ENCODE results near the gene CRAT. TPM values are rescaled to one million over a fixed set of nuclear protein-coding genes. Genes with fewer than 3 reads are reported as not detected.
"Not testable (repeated sequence)": the region's sequence is repeated elsewhere in the genome, so short reads cannot be mapped to it uniquely, and the experiment has no call there.

CRAT gene
- total RNA-seq, 1 donor from 2014 or later, result 34.0 TPM

DNA sequence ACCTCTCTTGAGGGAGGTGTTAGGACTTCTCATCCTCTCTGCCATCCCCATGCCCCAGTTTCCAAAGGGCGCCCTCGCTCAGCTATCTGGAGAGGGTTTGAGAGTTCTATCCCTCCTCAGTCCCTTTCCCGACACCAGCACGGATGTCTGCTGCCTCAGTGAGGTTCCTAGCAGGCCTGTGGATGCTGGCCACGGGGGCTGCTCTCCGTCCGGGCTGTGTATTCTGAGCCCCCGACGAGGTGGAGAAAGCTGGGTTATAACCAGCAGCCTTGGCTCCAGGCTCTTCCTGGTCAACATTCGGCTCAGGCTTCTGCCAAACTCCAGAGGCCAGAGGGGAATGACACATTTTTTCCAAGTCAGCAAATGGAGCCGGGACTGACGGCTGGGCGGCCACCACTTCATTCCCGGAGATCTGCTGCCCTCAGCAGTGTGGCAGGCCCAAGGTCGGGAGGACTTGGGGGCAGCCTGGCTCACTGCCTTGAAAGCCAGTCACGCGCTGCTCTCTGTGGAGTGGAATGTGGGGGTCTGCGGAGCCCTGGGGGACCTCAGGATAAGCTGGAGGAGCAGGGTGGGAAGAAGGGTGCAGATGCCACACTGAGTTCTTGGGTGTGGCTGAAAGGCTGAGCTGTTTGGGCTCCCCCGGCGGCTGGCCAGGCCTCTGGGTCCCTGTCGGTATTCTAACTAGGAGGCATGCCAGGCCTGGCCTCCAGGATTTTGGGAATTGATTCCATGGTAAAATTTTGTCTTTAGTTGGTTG is 28.1 kb upstream of the CRAT start:
- peak; percentile 74 for DNase-seq

DNA sequence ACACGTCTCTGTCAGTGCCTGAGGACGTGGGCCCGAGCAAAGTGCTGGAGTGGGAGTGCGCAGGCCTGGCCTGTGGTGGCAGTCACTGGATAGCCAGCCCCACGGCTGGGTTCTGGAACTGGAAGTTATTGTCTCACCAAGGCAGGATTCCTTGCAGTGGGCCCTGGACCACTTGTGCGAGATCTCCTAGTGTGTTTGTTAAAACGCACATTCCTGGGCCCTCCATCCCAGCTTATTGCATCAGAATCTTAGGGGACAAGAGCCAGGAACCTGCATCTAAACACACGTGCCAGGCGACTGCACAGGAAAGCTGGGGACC is 27.5 kb upstream of the CRAT start:
- DNase-seq, result no peak

DNA sequence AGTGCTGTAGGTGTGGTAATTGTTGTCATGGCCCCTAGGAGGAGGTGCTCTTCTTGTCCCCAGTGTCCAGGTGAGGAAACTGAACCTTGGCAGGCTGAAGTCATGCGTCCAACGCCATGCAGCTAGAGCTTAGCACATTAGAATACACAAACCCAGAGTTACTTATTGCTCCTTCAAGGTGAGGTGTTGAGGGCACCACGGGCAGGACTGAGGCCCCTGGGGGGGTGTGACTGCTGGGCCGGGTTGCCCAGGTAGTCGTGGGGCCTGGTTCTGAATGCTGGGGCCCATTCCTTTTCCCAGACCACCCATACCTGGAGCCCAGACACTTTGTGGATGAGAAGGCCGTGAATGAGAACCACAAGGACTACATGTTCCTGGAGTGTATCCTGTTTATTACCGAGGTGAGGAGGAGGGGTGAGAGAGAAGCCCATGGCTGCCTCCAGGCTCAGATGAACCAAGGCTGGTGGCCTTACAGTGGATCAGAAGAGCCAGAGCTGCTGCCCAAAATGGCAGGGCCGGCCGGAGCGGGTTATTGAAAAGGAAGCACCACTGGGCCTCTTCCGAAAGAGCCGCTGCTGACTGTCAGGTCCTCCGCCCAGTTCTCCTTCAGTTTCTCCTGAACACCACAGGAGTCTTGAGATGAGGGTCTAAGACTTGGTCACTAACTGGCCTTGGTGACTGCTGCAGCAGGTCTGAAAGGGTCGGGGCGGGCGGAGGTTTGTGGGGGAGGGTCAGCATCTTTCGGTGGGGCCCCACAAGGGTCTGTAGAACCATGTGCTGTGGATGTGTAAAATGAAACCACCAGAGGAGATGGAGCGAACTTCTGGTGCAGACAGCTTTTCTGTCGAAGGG is 26.9 kb upstream of the CRAT start:
- no peak for DNase-seq

DNA sequence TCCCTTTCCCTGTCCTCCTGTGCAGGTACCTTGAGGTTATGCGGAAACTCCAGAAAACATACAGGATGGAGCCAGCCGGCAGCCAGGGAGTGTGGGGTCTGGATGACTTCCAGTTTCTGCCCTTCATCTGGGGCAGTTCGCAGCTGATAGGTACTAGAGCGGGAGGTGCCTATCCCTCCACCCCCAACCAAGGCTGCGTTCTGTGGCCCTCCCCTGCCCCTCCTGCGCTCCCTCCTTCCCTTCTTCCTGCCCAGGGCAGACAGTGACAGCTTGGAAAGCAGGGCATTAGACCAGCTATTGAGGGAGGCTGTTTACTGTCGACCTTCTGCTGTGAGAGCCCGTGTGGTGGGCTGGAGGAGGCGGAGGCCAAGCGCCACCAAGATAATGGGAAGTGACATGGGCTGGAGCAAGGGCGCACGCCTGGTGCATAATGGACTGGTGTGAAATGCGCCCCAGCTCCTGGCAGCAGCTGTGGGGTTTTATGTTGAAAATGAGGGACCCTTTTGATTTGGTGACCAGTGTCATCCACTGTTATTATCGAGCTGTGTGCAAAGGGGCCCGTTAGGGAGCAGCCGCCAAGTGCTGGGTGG is 25.9 kb upstream of the CRAT start:
- no peak for DNase-seq

DNA sequence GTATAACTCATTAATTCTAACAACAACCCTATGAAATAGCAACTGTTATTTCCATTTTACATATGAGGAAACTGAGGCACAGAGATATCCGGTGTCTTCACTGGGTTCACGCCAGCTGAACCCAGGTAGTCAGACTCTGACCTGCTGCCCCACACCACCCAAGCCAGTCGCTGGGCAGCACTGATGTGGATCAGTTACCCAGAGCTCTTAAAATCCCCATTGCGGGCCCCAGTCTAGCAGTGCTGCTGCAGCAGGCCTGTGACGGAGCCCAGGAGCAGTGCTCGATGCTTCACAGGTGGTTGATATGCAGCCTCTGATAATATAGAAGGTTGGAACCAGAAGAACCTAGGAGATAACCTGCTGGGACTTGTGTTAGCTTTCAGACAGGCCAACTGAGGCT is 24.9 kb upstream of the CRAT start:
- no peak for DNase-seq

DNA sequence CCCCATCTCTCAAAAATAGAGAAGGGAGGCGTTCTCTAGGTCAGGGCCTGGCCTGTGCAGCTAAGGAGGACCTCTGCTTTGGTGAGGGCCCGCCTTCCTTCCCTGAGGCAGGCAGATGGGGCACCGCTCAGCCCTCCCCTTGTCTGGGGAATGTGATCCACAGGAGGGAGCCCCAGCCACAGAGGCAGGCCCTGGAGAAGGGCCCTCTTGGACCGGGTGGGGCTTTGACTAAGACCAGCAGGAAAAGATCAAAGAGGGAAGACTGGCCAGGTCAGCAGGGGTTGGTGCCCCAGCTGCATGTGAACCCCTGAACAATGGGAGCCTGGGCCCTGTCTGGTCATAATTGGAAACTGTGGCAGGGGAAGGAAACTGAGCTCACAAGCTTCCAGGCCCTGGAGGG is 22.5 kb upstream of the CRAT start:
- DNase-seq, result no peak

DNA sequence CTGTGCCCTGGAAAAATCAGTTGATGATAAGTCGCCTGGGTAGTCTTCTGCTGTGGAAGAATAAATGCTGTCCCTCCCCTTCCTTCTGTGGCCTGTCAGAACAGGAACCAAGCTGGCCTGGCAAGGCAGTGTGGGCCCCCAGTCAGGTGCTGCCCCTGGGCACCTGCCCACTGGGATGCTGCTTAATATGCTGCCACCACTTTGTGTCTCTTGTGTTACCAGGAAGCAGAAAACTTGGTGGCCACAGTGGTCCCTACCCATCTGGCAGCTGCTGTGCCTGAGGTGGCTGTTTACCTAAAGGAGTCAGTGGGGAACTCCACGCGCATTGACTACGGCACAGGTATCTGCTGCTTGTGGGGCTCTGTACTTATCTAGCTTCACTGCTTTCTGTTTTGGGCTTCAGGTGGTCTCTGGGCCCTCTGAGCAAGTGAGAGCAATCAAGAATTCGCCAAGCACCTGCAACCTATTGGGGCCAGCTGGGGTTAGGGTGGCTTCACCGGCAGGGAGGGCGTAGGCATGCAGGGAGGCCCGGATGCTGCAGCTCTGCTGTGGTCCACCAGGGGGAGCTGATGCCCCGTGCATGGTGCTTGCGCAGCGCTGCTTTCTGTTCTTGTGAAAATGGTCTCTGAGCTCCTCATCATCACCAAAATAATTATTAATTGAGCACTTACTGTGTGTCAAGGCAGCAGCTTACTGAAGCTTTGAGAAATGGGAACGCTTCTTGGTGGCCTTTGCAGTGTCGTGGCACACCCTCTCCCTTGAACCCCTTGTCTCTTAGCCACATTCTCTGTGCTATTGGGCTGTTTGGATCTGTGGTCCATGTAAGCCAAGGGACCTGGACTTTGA is 20.9 kb upstream of the CRAT start:
- peak; percentile 84 for DNase-seq

DNA sequence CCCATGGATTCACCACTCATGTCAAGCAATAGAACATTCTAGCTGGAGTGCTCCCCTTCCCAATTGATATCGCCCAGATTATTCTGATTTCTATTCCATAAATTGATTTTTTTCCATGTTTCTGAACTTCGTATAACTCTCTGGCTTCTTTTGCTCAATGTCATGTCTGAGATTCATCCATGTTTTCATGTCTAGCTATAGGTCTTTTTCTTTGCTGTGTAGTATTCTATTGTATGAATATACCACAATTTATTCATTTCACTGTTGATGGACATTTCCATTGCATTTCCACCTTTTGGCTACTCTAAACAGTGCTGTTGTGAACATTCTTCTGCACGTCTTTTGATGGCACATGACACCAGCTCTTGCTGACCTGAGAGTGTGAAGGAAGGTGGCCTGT is 20.2 kb upstream of the CRAT start:
- DNase-seq, result no peak

DNA sequence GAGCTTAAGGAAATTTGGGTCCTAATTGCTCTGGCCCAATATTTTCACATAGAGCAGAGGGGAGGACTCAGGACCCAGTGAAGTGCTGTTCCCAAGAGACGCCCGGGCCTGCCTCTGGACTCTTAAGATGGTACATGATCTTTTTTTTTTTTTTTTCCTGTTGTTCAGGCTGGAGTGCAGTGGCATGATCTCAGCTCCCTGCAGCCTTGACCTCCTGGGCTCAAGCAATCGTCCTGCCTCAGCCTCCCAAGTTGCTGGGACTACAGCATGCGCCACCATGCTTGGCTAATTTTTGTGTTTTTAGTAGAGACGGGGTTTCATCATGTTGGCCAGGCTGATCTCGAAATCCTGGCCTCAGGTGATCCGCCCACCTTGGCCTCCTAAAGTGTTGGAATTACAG is 19.7 kb upstream of the CRAT start:
- DNase-seq, result not testable (repeated sequence)

DNA sequence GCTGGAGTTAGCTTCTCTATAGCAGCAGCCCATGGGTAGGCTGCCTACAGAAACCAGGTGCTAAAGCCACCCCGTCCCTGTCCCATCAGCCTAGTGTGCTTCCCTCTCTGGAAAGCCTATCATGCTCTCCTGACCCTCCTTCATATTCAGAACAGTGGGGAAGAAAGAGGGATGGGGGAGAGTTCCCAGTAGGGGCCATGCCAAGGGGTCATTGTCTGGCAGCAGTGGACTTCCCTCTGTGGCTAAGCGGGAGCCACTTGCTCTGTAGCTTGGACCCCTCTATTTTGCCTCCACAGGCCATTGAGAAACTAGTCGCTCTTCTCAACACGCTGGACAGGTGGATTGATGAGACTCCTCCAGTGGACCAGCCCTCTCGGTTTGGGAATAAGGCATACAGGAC is 18.1 kb upstream of the CRAT start:
- no peak for DNase-seq

DNA sequence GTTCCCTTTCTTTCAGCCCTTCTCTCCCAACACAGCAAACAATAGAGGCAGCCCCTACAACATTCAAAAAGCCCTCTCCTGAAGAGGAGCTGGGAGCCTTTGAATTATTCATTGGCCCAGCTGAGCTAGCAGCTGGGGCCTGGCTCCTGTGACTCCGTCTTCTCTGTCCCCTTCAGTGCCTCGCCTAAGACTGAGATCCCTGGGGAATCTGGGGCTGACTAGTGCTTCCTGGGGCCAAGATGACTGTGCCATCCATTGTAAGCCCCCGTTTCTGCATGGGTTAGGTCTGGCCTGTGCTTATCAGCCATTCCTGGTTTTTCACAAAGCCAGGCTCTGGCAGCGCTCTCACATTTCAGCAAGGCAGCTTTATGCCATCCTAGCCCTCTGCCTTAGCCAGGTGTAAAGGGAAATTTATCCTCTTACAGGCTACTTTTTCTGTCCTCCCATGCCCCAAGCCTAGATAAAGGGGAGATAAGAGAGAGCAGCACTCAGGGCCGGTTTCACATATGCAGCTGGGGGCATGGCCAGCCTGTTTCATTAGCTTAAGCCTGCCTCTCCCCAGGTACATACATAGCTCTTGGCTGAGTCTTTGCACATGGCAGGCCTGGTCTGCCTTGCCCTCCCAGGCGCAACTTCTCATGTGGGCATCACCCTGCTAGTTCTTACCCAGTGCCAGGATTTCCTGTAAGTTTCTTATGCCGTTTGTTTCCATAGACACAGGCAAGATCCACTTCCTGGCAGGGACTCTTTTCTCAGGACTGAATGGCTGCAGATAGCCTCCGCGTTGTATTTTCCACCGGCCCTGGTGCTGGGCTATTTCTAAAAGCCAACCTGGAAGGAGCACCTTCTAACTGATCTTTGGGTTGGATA is 16.4 kb upstream of the CRAT start:
- peak; percentile 75 for DNase-seq

DNA sequence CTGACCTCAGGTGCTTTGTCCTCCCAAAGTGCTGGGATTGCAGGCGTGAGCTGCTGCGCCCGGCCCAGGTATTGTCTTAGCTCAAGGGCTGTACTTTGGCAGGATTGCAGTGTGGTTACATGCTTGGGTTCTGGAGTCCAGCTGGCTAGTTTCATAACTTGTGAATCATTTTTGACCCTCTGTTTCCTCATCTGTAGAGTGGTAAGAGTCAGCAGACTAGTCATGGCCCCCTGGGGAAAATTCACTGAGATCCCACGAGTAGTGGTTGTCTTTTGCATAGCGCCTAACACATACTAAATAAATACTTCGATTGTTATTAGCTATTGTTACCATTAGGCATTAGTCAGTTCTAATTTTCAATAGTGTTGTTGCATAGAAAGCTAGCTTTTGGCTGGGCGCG is 14.9 kb upstream of the CRAT start:
- DNase-seq, result peak; percentile 65

DNA sequence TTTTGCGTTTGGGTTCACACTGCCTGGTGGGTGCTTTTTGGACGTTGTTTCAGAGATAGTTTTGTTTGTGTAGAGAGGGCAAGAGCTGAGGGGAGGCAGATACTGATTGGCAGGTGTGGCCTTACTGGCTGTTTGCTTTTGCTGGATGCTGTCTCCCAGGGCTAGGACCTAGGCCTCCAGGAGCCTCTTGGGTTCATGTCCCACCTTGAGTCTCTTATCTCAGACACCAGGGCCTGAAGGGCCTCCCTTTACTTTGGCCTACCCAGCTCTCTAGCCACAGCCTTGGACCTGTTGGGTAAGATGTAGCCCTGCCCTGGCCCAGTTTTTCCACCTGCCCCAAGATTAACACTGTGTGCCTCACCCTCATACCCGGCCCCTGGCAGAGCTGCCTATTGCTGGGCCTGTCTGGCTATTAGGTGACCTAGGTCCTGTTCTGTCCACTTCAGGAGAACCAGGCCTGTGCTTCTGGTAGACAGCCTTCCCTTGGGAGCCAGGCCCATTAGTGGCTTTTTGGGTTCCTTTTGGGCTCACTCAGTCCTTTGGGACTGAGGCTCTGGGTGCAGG is 14.0 kb upstream of the CRAT start:
- DNase-seq, result no peak

DNA sequence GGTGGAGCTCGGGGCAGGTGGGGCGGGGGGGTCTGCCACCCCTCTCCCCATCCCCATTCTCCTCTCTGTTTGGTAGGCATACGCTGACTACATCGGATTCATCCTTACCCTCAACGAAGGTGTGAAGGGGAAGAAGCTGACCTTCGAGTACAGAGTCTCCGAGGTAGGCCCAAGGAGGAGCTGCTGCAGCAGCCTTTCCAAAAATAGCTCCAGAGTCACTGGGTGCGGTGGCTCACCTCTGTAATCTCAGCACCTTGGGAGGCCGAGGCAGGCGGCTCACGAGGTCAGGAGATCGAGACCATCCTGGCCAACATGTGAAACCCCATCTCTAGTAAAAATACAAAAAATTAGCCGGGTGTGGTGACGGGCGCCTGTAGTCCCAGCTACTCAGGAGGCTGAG is 12.4 kb upstream of the CRAT start:
- DNase-seq, result not testable (repeated sequence)

DNA sequence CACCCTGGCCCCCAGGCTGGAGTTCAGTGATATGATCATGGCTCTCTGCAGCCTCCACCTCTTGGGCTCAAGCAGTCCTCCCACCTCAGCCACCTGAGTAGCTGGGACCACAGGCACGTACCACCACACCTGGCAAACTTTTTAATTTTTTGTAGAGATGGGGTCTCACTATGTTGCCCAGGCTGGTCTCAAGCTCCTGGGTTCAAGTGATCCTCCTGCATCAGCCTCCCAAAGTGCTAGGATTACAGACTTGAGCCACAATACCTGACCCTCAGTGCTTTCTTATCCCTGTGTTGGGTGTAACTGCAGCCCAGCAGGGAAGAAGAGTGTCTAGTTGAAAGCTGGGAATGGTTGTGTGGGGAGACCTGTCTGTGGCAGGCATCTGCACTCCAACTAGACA is 11.5 kb upstream of the CRAT start:
- no peak for DNase-seq

DNA sequence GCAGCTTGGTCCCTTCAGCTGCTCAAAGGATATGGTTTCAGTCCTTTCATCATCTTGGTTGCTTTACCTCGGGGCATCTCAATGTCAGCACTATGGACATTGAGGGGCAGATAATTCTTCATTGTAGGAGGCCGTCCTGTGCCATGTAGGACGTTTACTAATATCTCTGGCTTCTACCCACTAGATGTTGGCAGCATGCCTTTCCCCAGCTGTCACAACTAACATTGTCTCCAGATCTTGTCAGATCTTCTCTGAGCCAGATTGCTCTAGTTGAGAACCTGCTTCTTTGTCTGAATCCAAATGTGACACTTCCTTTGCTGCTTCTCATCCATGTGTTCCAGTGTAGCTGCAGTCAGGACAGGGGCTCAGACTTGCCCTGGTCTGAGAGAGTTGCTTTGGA is 10.9 kb upstream of the CRAT start:
- no peak for DNase-seq

DNA sequence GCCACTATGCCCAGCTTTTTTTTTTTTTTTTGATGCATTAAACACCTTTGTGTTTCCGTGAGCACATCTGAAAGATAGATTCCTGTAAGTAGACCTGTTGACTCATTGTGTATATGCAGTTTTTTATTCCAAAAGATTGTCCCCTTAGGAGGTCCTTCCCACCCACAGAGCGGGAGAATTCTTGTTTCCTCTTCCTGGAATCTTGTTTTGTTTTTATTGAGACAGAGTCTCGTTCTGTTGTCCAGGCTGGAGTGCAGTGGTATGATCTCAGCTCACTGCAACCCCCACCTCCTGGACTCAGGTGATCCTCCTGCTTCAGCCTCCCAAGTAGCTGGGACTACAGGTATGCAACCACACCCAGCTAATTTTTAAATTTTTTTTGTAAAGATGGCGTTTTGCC is 8.2 kb upstream of the CRAT start:
- no peak for DNase-seq

DNA sequence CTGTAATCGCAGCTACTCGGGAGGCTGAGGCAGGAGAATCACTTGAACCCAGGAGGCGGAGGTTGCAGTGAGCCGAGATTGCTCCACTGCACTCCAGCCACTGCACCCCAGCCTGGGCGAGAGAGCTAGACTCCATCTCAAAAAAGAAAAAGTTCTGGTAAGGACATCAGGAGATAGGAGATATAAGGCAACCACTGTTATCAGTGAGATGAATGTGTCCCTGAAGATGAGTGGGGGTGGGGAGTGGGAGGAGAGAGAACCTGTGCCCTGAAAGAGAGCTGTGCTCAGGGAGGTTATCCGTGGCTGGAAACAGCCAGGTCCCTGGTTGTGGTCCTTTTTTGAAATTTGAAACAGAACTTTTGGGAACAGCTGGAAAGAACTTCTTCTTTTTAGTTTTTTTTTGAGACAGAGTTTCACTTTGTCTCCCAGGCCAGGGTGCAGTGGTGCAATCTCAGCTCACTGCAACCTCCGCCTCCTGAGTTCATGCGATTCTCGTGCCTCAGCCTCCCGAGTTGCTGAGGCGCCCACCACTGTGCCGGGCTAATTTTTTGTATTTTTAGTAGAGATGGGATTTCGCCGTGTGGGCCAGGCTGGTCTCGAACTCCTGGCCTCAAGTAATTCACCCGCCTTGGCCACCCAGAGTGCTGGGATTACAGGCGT is 3.2 kb upstream of the CRAT start:
- no peak for DNase-seq

DNA sequence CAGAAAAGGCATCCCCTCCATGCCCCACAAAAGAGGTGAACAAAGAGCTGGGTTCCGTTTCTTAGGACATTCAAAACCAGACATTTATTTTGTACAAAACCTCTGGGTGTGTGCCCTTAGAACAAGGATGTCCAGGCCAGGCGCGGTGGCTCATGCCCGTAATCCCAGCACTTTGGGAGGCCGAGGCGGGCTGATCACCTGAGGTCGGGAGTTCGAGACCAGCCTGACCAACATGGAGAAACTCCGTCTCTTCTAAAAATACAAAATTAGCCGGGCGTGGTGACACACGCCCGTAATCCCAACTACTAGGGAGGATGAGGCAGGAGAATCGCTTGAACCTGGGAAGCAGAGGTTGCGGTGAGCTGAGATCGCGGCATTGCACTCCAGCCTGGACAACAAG is 1.9 kb upstream of the CRAT start:
- DNase-seq, result not testable (repeated sequence)

DNA sequence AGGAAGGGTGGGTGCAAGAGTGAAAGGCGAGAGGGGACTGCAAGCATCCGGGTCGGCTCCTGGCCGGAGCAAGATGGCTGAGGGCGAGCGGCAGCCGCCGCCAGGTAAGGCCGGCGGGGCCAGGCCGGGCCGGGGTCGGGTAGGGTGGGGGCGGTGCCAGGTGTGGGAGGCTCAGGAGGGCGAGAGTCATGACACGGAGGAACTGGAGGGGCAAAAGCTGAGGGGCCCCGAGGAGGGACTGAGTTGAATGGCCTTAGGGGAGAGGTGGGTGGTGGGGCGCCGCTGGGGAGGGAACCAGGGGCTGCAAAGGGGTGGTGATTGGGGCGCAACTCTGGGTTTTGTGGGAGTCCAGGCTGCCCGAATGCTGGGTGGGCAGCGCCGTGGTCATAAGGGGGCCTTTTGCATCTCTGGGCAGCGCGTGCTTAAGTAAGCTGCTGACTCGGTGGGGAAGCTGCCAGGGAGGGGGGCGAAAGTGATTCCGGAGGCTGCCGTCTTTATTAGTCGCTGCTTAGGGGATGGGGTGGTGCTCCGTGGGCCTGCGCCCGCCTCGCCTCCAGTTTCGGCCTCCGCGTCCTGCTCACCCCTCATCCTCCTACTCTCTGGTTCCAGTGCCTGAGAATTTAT is 1.0 kb upstream of the CRAT start:
- DNase-seq, result peak; percentile 63
